Measurements from ENCODE around the gene ZBTB5. TPM values are rescaled to one million over a fixed set of nuclear protein-coding genes. Genes with fewer than 3 reads are reported as not detected.

Gene ZBTB5
- total and polyA plus RNA-seq, 2 of the 13 experiments (the other 11 are each of a cell fraction or from before 2014, with no cell fraction given): 12.5 to 20.5 TPM

DNA sequence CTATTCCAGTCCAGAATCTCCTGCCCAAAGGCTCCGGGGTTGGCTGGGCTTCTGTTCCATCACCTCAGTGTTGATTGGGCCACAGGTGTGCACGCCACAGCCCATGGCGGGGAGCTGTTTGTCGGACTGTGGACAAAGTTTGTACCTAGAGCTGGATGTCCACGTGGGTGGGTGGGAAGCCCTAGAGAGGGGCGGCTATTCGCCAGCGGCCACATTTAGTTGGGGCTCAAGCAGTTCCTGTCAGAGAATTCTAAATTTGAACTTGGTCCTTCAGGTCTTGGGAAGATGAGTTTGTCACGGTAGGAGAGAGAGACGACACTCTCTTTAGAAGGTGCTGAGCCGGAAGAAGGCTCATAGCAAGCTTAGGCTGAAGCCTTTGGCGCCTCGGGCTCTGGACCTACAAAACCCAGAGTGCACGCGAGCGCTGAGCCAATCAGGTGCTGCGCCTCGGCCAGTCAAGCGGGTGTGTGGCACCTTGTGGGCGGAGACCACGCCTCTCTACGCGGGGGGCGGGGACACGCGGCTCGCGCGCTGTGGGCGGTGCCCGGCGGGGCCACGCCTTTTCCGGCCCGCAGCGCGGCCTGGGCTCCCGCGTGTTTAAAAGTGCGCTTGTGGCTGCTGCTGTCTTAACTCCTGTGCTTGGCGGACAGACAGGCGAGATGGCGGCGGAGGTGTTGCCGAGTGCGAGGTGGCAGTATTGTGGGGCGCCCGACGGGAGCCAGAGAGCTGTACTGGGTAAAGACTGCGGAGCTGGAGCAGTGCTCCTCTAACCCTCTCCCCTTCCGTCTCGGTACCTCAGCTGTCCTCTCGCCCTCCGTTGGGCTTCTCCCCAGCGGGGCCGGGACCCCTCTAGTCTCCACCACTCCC lies 20.4 kb upstream of the ZBTB5 start, which contains the start of gene POLR1E (continued):
- TF ChIP-seq ZNF329 (CRISPR knock-in tag; IDR thresholded peaks at IDR 0.05; ENCODE audit: low read depth) (no peak), CBX1 (IDR thresholded peaks at IDR 0.05; ENCODE audit: low read depth) (no peak), LCORL (IDR thresholded peaks at IDR 0.05) (no peak), LCORL (CRISPR knock-in tag; IDR thresholded peaks at IDR 0.05) (peak; percentile 33; the same call in 1 of the 2 replicates), ETV6 (CRISPR knock-in tag; conservative IDR thresholded peaks at IDR 0.05) (no peak), TOPORS (CRISPR knock-in tag; IDR thresholded peaks at IDR 0.05) (peak; percentile 83; the same call in 1 of the 2 replicates), ARID4A (CRISPR knock-in tag; IDR thresholded peaks at IDR 0.05; ENCODE audit: borderline replicate concordance) (peak; percentile 97), U2AF1 (optimal IDR thresholded peaks at IDR 0.05; ENCODE audit: low read depth, low read length) (no peak), SMC3 (IDR thresholded peaks at IDR 0.05; ENCODE audit: low read length) (no peak), CBFB (CRISPR knock-in tag; IDR thresholded peaks at IDR 0.05) (no peak), ADNP (CRISPR knock-in tag; IDR thresholded peaks at IDR 0.05) (no peak), SOX13 (IDR thresholded peaks at IDR 0.05) (no peak), SOX13 (CRISPR knock-in tag; conservative IDR thresholded peaks at IDR 0.05 in 1 of 2, IDR thresholded peaks at IDR 0.05 in 1 of 2) (no peak; a peak in 1 of 4 replicates), KDM4B (CRISPR knock-in tag; IDR thresholded peaks at IDR 0.05) (no peak), TP53 (CRISPR knock-in tag; conservative IDR thresholded peaks at IDR 0.05) (no peak), POLR2AphosphoS2 (IDR thresholded peaks at IDR 0.05; ENCODE audit: low read depth, low read length) (no peak), HOXA9 (CRISPR knock-in tag; IDR thresholded peaks at IDR 0.05; ENCODE audit: borderline replicate concordance) (no peak), GTF3A (CRISPR knock-in tag; conservative IDR thresholded peaks at IDR 0.05) (peak; percentile 96), SMAD9 (CRISPR knock-in tag; IDR thresholded peaks at IDR 0.05) (0 out of 2 replicates have a peak, but pooled peaks have one; percentile 51), ZNF101 (CRISPR knock-in tag; IDR thresholded peaks at IDR 0.05; ENCODE audit: borderline replicate concordance, low read depth) (no peak)
- TF ChIP-seq, protein P1, sequence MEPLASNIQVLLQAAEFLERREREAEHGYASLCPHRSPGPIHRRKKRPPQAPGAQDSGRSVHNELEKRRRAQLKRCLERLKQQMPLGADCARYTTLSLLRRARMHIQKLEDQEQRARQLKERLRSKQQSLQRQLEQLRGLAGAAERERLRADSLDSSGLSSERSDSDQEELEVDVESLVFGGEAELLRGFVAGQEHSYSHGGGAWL (CRISPR knock-in tag; IDR thresholded peaks at IDR 0.05): peak; percentile 79
- TF ChIP-seq, protein P2, sequence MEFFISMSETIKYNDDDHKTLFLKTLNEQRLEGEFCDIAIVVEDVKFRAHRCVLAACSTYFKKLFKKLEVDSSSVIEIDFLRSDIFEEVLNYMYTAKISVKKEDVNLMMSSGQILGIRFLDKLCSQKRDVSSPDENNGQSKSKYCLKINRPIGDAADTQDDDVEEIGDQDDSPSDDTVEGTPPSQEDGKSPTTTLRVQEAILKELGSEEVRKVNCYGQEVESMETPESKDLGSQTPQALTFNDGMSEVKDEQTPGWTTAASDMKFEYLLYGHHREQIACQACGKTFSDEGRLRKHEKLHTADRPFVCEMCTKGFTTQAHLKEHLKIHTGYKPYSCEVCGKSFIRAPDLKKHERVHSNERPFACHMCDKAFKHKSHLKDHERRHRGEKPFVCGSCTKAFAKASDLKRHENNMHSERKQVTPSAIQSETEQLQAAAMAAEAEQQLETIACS (CRISPR knock-in tag; IDR thresholded peaks at IDR 0.05): no peak
- TF ChIP-seq, protein P3, sequence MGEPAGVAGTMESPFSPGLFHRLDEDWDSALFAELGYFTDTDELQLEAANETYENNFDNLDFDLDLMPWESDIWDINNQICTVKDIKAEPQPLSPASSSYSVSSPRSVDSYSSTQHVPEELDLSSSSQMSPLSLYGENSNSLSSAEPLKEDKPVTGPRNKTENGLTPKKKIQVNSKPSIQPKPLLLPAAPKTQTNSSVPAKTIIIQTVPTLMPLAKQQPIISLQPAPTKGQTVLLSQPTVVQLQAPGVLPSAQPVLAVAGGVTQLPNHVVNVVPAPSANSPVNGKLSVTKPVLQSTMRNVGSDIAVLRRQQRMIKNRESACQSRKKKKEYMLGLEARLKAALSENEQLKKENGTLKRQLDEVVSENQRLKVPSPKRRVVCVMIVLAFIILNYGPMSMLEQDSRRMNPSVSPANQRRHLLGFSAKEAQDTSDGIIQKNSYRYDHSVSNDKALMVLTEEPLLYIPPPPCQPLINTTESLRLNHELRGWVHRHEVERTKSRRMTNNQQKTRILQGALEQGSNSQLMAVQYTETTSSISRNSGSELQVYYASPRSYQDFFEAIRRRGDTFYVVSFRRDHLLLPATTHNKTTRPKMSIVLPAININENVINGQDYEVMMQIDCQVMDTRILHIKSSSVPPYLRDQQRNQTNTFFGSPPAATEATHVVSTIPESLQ (CRISPR knock-in tag; conservative IDR thresholded peaks at IDR 0.05): no peak

Measured in HepG2 (cell line).